PFSK-1 (cell line): ENCODE measurements around the gene AKT2.

Experiments used
- FOXP2 ChIP-seq: optimal IDR thresholded peaks from 2 replicates; pipeline ENCODE3; 2011; ENCODE audit warnings: borderline replicate concordance, control low read depth, inconsistent platforms; ENCODE audit not compliant: insufficient read depth; ENCODE audit errors: extremely low read length, extremely low read depth
- POLR2AphosphoS5 ChIP-seq: IDR thresholded peaks from 2 replicates; pipeline ENCODE4 v1.6.1; 2012; ENCODE audit warnings: low read depth, mild to moderate bottlenecking, control low read depth, low read length, moderate library complexity
- REST ChIP-seq, 2 experiments: IDR thresholded peaks; 2 replicates each; pipeline versions ENCODE4 v1.6.1 to v1.8.0; 2011 to 2012; ENCODE audit warnings: low read depth in 2 of 2, low read length in 2 of 2, control low read depth in 1 of 2, inconsistent platforms in 1 of 2, mild to moderate bottlenecking in 1 of 2, moderate library complexity in 1 of 2; ENCODE audit not compliant: insufficient read depth in 1 of 2
- SIN3A ChIP-seq: IDR thresholded peaks from 2 replicates; pipeline ENCODE4 v1.6.1; 2012; ENCODE audit warnings: mild to moderate bottlenecking, low read length, moderate library complexity, borderline replicate concordance; ENCODE audit not compliant: insufficient read depth
- TAF1 ChIP-seq: IDR thresholded peaks from 2 replicates; pipeline ENCODE4 v1.6.1; 2012; ENCODE audit warnings: low read length, control low read depth, borderline replicate concordance; ENCODE audit not compliant: insufficient read depth

AKT2 gene

GRCh38 chr19:40217027-40217810, 67.9 kb downstream of the AKT2 start:
- TF ChIP-seq REST (IDR thresholded peaks at IDR 0.05; ENCODE audit: insufficient read depth in 1 of 2, low read depth in 2 of 2, low read length in 2 of 2) (no peak), FOXP2 (no peak), SIN3A (no peak), TAF1 (no peak), POLR2AphosphoS5 (no peak)

GRCh38 chr19:40216777-40217026, 68.4 kb downstream of the AKT2 start:
- no peak for TF ChIP-seq TAF1
- no peak for TF ChIP-seq SIN3A
- TF ChIP-seq REST (IDR thresholded peaks at IDR 0.05; ENCODE audit: insufficient read depth in 1 of 2, low read depth in 2 of 2, low read length in 2 of 2) = no peak
- TF ChIP-seq FOXP2 = no peak
- no peak for TF ChIP-seq POLR2AphosphoS5

- TF ChIP-seq REST (IDR thresholded peaks at IDR 0.05; ENCODE audit: insufficient read depth in 1 of 2, low read depth in 2 of 2, low read length in 2 of 2) = no peak
Measured at GRCh38 chr19:40216013-40216776, 69.0 kb downstream of the AKT2 start.

- no peak for TF ChIP-seq REST (IDR thresholded peaks at IDR 0.05; ENCODE audit: insufficient read depth in 1 of 2, low read depth in 2 of 2, low read length in 2 of 2)
- no peak for TF ChIP-seq TAF1
- no peak for TF ChIP-seq SIN3A
- TF ChIP-seq FOXP2 = no peak
- TF ChIP-seq POLR2AphosphoS5 = no peak
Measured at GRCh38 chr19:40214936-40215335, 70.2 kb downstream of the AKT2 start.
